GM12864 (cell line): ENCODE measurements around the gene SLC2A2.

ENCODE experiments used
- DNase-seq: peaks from one replicate; pipeline ENCODE4 v3.0.0-alpha.2; 2011; ENCODE audit warnings: low read depth
- H3K4me3 ChIP-seq: 2 replicates; pipeline ENCODE4 v1.5.1; 2011; ENCODE audit warnings: mild to moderate bottlenecking, low read depth, low read length, control low read depth
- CTCF ChIP-seq: IDR thresholded peaks from 2 replicates; pipeline ENCODE4 v1.5.1; 2011; ENCODE audit warnings: low read depth, mild to moderate bottlenecking, moderate library complexity, low read length, control low read depth, inconsistent platforms; ENCODE audit errors: missing control alignments

The SLC2A2 gene

GRCh38 chr3:171054921-171055320 is 28.4 kb upstream of the SLC2A2 start:
- DNase-seq = no peak
- no peak overlapping the region for H3K4me3 ChIP-seq
- no peak for TF ChIP-seq CTCF

- TF ChIP-seq CTCF = no peak
- no peak for DNase-seq
- no peak overlapping the region for H3K4me3 ChIP-seq
Observed at GRCh38 chr3:171054231-171054630, 27.7 kb upstream of the SLC2A2 start.

DNA sequence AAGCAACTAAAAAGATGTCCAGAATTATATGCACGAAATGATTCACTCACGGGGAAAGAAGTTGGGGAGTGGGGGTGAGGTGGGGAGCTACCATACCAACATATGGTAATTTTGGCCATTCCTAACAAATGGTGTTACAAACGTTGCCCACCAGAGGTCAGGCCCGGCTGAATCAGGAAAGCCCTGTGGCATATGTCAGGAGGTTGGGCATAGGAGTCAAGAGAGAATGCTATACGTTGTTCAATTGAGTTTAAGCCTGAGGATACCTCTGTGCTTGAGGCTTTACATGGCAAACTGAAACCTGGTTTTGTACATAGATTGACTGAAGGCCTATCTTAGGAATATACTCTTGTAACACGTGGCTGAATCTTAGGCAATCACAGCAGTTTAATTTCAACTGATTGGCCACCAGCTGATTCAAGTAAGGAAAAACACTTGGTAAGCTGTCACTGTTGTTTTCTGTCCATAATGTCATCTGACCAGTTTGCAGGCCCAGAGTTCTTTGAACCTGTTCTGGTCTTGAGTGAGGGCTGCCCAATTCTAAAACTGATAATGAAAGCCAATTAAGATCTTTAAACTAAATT is 23.4 kb upstream of the SLC2A2 start:
- peak; percentile 69 for TF ChIP-seq CTCF
- H3K4me3 ChIP-seq = no peak overlapping the region
- DNase-seq = no peak

DNA sequence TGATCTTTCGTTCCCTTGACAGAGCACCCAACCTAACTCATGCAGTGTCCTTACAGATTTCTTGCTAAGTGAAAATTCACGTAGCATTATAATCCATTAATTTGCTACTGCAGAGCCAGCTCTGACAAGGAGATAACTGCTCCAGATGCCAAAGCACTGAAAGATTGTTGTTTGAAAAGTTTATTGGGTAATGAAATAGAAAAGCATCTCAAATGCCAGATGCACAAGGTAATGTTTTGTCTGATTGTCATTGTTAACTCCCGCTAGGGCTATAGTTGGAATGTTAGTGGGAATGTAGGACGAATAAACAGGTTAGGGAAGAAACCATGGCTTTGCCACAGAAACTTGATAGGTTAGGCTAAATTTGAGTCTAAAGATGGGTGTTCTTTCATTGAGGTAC is 20.2 kb upstream of the SLC2A2 start:
- H3K4me3 ChIP-seq = no peak overlapping the region
- DNase-seq = no peak
- no peak for TF ChIP-seq CTCF

GRCh38 chr3:171044835-171045793 is 18.6 kb upstream of the SLC2A2 start:
- TF ChIP-seq CTCF = no peak
- H3K4me3 ChIP-seq = no peak overlapping the region
- DNase-seq = no peak

DNA sequence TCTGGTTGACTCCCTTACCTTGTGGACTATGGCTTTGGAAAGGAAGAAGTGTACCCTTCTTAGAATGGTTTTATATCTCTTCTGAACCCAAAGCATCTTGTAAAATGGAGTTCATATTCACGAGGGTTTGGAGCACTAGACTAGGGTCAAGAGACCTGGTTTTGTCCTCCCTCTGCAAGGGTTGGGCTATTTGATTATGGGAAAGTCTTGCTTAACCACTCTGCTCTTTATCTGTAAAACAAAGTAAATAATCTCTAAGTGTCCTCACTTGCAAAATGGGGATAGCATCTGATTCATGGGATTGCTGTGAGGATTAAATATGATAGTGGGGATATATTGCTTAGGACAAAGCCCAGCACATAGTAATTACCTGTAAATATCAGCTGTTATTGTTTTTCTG is 17.9 kb upstream of the SLC2A2 start:
- no peak overlapping the region for H3K4me3 ChIP-seq
- no peak for DNase-seq
- no peak for TF ChIP-seq CTCF
